GM12892 (cell line): ENCODE data around the gene UTS2R.

Experiments
- POLR2A ChIP-seq: IDR thresholded peaks from 2 replicates; pipeline ENCODE4 v1.6.1; 2011; ENCODE audit warnings: low read depth, low read length, control low read depth
- POLR2AphosphoS5 ChIP-seq: IDR thresholded peaks from 2 replicates; pipeline ENCODE4 v1.6.1; 2011; ENCODE audit warnings: low read depth, low read length, control low read depth
- TAF1 ChIP-seq: IDR thresholded peaks from 2 replicates; pipeline ENCODE4 v1.6.1; 2011; ENCODE audit warnings: low read depth, mild to moderate bottlenecking, control low read depth, low read length, borderline replicate concordance

- TF ChIP-seq POLR2A (no peak), POLR2AphosphoS5 (no peak), TAF1 (no peak)
These were observed 49.6 kb upstream of the UTS2R start for GRCh38 chr17:82321947-82322466.
